RPMI7951 (cell line): ENCODE results near the gene MTFR1L. TPM values are rescaled to one million over a fixed set of nuclear protein-coding genes. Genes with fewer than 3 reads are reported as not detected.

Experiments
- DNase-seq: peaks from one replicate; pipeline ENCODE4 v3.0.0-alpha.2; 2012; ENCODE audit warnings: low read depth
- total RNA-seq: library from RNA; depleted of rRNA; stranded (reverse); fragments of >200 nt; shearing (Covaris generic); gene quantifications from 2 replicates; pipeline ENCODE4 v1.2.3, GENCODE V29; 2014; rRNA removed

Gene MTFR1L
- total RNA-seq, 1 experiment from 2014 or later = 56.4 TPM

GRCh38 chr1:25877155-25877554, 57.4 kb downstream of the MTFR1L start:
- DNase-seq = no peak

DNA sequence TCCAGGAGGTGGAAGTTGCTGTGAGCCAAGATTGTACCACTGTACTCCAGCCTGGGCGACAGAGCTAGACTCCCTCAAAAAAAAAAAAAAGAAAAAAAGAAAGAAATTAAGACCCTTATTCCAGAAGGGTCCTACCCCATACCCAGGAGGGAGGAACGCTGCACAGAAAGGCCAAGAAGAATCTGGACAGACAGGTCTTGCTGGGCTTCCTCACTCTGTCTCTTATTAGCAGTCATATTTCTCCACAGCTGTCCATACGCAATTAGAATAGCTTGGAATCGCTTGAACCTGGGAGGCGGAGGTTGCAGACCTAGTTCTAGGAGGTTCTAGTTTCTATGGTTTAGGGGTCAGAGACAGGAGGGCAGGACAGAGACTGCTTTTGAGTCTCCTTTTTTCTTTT, 58.9 kb downstream of the MTFR1L start:
- DNase-seq = no peak

GRCh38 chr1:25879675-25880074, 59.9 kb downstream of the MTFR1L start:
- no peak for DNase-seq

- DNase-seq = no peak
Measured at GRCh38 chr1:25880518-25880917, 60.8 kb downstream of the MTFR1L start.

GRCh38 chr1:25881266-25881665, 61.5 kb downstream of the MTFR1L start:
- DNase-seq = no peak

Other genes starting within 250 kb of the MTFR1L start
- gene MAN1C1, start 203.2 kb upstream of the MTFR1L start, total RNA-seq = 1.6 and 2.8 TPM in 2 replicates
- 41.3 and 43.5 TPM in 2 replicates for gene SELENON, start 19.8 kb upstream of the MTFR1L start, total RNA-seq
- gene AUNIP, start 39.5 kb downstream of the MTFR1L start, total RNA-seq = 8.7 and 10.0 TPM in 2 replicates
- gene PAQR7, start 55.8 kb downstream of the MTFR1L start, total RNA-seq = 3.2 and 5.0 TPM in 2 replicates
- 341 and 495 TPM in 2 replicates for gene STMN1, start 86.5 kb downstream of the MTFR1L start, total RNA-seq
- gene PAFAH2, start 178.1 kb downstream of the MTFR1L start, total RNA-seq = 8.4 and 10.2 TPM in 2 replicates
- gene EXTL1, start 201.8 kb downstream of the MTFR1L start, total RNA-seq = 2.2 and 4.1 TPM in 2 replicates
- gene SLC30A2, start 226.2 kb downstream of the MTFR1L start, total RNA-seq = not detected in 2 replicates
- 0.12 TPM in 1 of 2 replicates, not detected in the other for gene TRIM63, start 247.7 kb downstream of the MTFR1L start, total RNA-seq